ENCODE data around the gene OTULIN.

Gene OTULIN

GRCh38 chr5:14713476-14714390, 49.2 kb downstream of the OTULIN start:
- H3K4me3 ChIP-seq (ENCODE audit: low read length): no peak overlapping the region
- DNase-seq (ENCODE audit: low read depth, low spot score): no peak

DNA sequence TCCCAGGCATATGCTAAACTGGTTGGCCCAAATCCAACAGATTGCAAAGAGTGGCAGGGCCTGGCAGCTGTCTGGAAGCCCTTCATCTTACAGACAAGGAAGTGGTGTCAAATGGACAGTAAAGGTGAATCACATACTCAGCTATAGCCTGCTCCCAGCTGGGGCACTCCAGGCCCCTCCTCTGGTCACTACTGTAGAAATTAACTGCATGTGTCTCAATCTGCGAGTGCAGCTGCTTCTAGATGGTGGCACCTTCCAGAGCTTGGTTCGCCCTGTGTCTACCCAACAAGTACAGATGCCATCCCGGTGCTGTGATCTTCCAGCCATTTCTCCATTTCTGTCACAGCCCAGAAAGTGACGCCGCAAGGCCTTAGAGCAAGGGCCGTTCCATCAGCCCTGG, 50.2 kb downstream of the OTULIN start:
- no peak overlapping the region for H3K4me3 ChIP-seq (ENCODE audit: low read length)
- DNase-seq (ENCODE audit: low read depth, low spot score): no peak

DNA sequence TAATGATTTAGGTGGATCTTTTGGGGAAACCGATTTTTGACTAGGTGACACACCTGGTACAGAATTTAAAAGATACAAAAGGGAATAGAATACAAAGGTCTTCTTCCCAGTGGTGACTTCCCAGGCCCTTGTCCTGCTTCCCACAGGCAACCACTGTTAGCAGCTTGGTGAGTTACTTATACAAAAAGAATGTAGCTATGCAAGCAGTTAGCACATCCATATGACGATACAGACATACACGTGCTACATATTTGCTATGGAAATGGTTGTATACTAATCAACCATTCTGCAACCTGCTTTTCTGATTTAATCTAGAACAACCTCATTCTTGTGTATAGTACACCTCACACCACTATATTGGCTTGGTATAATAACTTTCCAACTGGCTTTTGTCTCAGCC, 51.0 kb downstream of the OTULIN start:
- DNase-seq (ENCODE audit: low read depth, low spot score): no peak

GRCh38 chr5:14716755-14717752, 52.5 kb downstream of the OTULIN start:
- H3K4me3 ChIP-seq (ENCODE audit: low read length): no peak overlapping the region
- DNase-seq (ENCODE audit: low read depth, low spot score): no peak

More for the DNA sequence above, 51.0 kb downstream of the OTULIN start:
- H3K4me3 ChIP-seq (ENCODE audit: low read length): no peak overlapping the region

GRCh38 chr5:14718778-14719177, 54.3 kb downstream of the OTULIN start:
- DNase-seq (ENCODE audit: low read depth, low spot score): no peak
- no peak overlapping the region for H3K4me3 ChIP-seq (ENCODE audit: low read length)

DNA sequence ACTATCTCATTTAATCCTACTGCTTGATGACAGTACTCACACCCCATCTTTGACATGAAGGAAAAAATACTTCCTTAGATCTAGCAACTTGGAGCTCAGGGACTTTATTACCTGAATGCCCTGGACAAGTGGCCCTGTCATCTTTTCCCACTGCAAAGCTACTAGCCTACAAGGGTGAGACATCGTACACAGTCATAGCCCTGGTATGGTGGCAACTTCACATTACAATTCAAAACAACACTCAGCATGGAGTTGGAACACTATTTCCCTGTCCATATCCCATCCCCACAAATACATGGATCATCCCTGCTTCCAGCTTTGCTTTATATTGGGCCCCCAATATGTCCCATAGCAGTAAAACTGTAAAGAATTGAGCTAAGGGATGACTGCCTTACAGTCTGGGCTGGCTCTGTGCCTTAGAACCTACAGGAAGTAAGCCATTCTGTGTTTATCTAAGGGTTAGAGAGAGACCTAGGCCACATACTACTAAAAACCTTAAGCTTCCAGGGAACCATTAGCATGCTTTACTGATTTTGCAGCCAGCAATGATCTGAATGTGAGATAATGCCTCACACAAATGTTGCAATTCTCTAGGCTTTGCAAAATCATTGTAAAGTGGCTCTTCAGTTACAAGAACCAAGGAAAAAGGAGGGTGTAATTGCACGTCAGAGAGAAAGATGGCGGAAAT, 55.9 kb downstream of the OTULIN start:
- DNase-seq (ENCODE audit: low read depth, low spot score): no peak
- no peak overlapping the region for H3K4me3 ChIP-seq (ENCODE audit: low read length)

DNA sequence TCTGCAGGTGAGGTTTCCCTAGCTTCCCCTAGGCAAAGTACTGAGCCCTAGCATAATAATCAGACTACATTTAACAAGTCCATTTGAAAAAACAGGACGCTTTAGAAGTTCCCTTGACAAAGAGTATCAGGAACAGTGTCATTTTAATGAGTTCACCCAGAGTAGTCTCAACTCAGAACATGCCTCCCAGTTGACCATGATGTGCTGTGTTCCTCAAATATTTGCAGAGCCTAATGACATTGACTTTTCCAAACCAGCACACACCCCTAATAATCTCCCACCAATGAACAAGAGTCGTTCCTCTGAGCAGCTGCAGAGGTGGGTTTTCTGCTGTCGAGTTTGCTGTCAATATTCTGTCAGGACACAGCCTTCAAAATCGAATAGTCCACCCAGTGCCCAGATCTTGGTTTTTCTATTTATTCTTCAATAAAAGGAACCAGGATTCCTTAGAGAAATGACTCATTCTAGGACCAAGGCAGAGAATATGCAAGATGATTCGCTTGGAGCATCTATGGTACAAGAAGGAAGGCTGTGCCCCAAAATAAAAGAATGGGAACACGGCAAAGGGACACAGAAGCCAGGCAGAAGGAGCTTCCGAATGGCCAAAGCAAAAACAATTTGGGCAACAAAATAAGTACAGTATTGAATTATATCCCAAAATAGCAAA, 57.6 kb downstream of the OTULIN start:
- no peak for DNase-seq (ENCODE audit: low read depth, low spot score)
- H3K4me3 ChIP-seq (ENCODE audit: low read length): no peak overlapping the region

GRCh38 chr5:14722923-14723322, 58.4 kb downstream of the OTULIN start:
- no peak for DNase-seq (ENCODE audit: low read depth, low spot score)
- H3K4me3 ChIP-seq (ENCODE audit: low read length): no peak overlapping the region

DNA sequence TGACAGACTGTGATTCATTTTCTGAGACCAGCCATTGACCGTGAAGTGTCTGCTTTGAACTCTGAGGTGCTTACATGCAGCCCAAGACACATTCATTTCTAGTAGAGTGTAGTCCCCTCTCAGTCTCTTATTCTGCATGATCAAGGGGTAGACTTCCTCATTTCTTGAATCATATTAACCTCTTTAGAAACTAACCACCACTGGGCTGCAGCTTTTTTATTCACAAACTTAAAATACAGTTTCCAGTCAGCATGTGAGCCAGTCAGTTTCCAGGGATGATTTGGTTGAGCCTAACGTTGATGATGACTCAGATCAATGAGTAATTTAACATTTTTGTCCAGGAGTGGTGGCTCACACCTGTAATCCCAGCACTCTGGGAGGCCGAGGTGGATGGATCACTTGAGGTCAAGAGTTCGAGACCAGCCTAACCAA, 59.2 kb downstream of the OTULIN start:
- no peak for DNase-seq (ENCODE audit: low read depth, low spot score)
- H3K4me3 ChIP-seq (ENCODE audit: low read length): no peak overlapping the region

DNA sequence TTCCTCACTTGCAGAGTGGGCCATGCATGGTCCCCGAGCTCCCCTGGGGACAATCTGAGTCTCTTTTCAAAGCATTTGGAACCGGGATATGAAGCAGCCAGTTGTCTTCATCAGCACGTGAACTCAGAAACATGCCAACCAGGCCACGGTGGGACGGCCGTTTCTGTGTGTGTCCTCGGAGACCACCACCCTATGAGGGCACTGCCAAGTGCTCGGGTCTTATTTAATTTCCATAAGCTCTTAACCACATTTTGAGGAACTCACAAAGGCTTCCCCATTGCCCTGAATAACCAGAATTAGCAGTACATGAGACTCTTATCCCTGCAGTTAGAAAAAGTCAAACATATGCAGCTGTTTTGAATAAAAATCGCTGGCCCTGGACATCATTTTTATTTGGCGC, 60.1 kb downstream of the OTULIN start:
- no peak overlapping the region for H3K4me3 ChIP-seq (ENCODE audit: low read length)
- DNase-seq (ENCODE audit: low read depth, low spot score): no peak

- H3K4me3 ChIP-seq (ENCODE audit: low read length): no peak overlapping the region
- no peak for DNase-seq (ENCODE audit: low read depth, low spot score)
Observed at GRCh38 chr5:14726066-14726838, 61.7 kb downstream of the OTULIN start.

GRCh38 chr5:14727428-14727865, 62.9 kb downstream of the OTULIN start:
- H3K4me3 ChIP-seq (ENCODE audit: low read length): no peak overlapping the region
- peak; percentile 64 for DNase-seq (ENCODE audit: low read depth, low spot score)

- no peak overlapping the region for H3K4me3 ChIP-seq (ENCODE audit: low read length)
- DNase-seq (ENCODE audit: low read depth, low spot score): no peak
Observed at GRCh38 chr5:14727928-14728458, 63.5 kb downstream of the OTULIN start.

DNA sequence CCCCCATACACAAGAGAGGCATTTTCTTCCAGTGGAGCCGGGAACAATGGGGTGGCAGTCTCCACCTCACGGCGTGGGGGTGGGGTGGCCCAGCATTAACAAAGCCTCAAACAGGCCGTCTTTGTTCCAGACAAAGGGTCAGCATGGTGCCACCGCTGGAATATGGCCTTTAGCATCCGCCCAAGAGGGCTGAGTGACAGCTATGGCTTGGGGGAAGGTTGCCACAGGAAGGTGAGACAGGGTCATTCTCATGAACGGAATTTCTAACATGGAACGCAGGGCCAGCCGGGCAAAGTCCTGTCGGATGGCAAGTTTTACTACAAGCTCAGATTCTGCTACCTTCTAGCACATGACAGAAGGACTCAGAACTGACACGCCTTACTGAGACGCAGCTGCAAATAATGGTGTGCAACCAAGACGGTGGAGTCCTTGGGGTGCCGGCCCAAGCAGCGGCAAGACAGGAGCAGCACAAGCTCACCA, 64.0 kb downstream of the OTULIN start:
- no peak for DNase-seq (ENCODE audit: low read depth, low spot score)
- no peak overlapping the region for H3K4me3 ChIP-seq (ENCODE audit: low read length)

- no peak for DNase-seq (ENCODE audit: low read depth, low spot score)
- H3K4me3 ChIP-seq (ENCODE audit: low read length): no peak overlapping the region
Observed at GRCh38 chr5:14729448-14730385, 65.2 kb downstream of the OTULIN start.

- DNase-seq (ENCODE audit: low read depth, low spot score): no peak
- no peak overlapping the region for H3K4me3 ChIP-seq (ENCODE audit: low read length)
Observed at GRCh38 chr5:14730466-14730865, 65.9 kb downstream of the OTULIN start.

DNA sequence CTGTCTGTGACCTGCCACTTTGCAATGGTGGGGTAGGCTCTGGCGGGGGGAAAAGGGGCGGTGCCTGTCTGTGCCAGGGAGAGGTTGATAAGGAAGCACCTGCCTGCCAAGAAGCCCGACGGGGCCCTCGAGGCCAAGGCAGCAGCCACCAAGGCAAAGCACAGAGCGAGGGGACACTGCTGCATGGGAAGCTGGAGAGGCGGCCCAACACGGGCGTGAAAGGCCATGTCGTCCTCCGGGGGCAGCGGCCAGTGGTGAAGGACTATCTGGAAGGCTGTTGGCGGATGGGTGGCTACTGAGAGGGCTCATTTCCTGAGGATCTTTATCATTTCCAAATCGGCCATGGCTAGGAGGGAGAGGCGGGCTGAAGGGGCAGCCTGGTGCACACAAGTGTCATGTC, 66.4 kb downstream of the OTULIN start:
- DNase-seq (ENCODE audit: low read depth, low spot score): no peak
- no peak overlapping the region for H3K4me3 ChIP-seq (ENCODE audit: low read length)

All from Jurkat, Clone E6-1 (cell line).